GM12878 (cell line): Measurements from ENCODE around the gene RALGPS1. TPM values are rescaled to one million over a fixed set of nuclear protein-coding genes. Genes with fewer than 3 reads are reported as not detected.

Experiments
- ATAC-seq: fragments of 200-7000 bp; cut with Tn5 transposase; 3 replicates; pipeline ENCODE4 v1.9.1; 2020; ENCODE audit warnings: mild to moderate bottlenecking, moderate library complexity
- BruUV-seq: library from RNA; stranded (reverse); fragments of 400-500 nt; replicated peaks from 2 replicates; lab custom pipeline; 2021; lab: Mats Ljungman, UMichigan
- CTCF ChIA-PET: fragments of 300-600 bp; sonication (Branson Sonifier 250); formaldehyde crosslinking; extraction: SDS; loops from one replicate; lab custom pipeline; 2021; ENCODE audit warnings: inconsistent platforms; lab: Yijun Ruan, JAX
- POLR2A ChIA-PET: fragments of 350-600 bp; formaldehyde crosslinking; extraction: SDS; loops from one replicate; lab custom pipeline; 2021; ENCODE audit warnings: inconsistent platforms; lab: Charles Lee
- RAD21 ChIA-PET: fragments of 300-600 bp; sonication (Branson Sonifier 250); formaldehyde crosslinking; loops from one replicate; lab custom pipeline; 2023; ENCODE audit warnings: antibody characterized with exemption; ENCODE audit not compliant: unreplicated experiment; lab: Charles Lee
- SMC1A ChIA-PET: fragments of 300-600 bp; sonication (Branson Sonifier 250); formaldehyde crosslinking; loops from one replicate; lab custom pipeline; 2023; ENCODE audit not compliant: unreplicated experiment, uncharacterized antibody; lab: Charles Lee
- DNase-seq: peaks from one replicate; pipeline ENCODE4 v3.0.0-alpha.2; 2011; ENCODE audit warnings: low read depth, low spot score
- FAIRE-seq: peaks from 3 replicates; lab custom pipeline; 2011; peaks lifted over from hg19 to GRCh38; lab: Jason Lieb, UNC
- H2AFZ ChIP-seq: 2 replicates; pipeline ENCODE4 v1.6.0; 2011; ENCODE audit warnings: low read depth, low read length, control low read depth; ENCODE audit not compliant: control insufficient read depth
- H3K27ac ChIP-seq: 2 replicates; pipeline ENCODE4 v1.5.1; 2011; ENCODE audit warnings: control low read depth; ENCODE audit not compliant: control insufficient read depth, insufficient read depth
- H3K27me3 ChIP-seq, 2 experiments: replicated peaks in 1 of 2; 2 replicates each; pipeline versions ENCODE4 v1.6.0 to v1.6.1; 2011; ENCODE audit warnings: low read length in 1 of 2; ENCODE audit not compliant: control insufficient read depth in 2 of 2, insufficient read depth in 2 of 2
- H3K36me3 ChIP-seq, 2 experiments: 2 replicates each; pipeline ENCODE4 v1.5.1; 2011; ENCODE audit warnings: low read length in 1 of 2; ENCODE audit not compliant: control insufficient read depth in 2 of 2, insufficient read depth in 2 of 2
- H3K4me1 ChIP-seq: 2 replicates; pipeline ENCODE4 v1.6.1; 2011; ENCODE audit warnings: mild to moderate bottlenecking, low read length, moderate library complexity, mixed read lengths; ENCODE audit not compliant: control insufficient read depth, insufficient read depth
- H3K4me2 ChIP-seq: 2 replicates; pipeline ENCODE4 v1.6.0; 2011; ENCODE audit warnings: control low read depth; ENCODE audit not compliant: control insufficient read depth, insufficient read depth
- H3K4me3 ChIP-seq: fragments of 200-600 bp; sonication (generic); 2 replicates; pipeline ENCODE4 v1.5.1; 2016
- H3K79me2 ChIP-seq: 2 replicates; pipeline ENCODE4 v1.6.0; 2011; ENCODE audit warnings: low read length; ENCODE audit not compliant: control insufficient read depth, insufficient read depth
- H3K9ac ChIP-seq: 2 replicates; pipeline ENCODE4 v1.8.0; 2011; ENCODE audit warnings: low read length, control low read depth, mixed read lengths; ENCODE audit not compliant: control insufficient read depth, insufficient read depth
- H3K9me3 ChIP-seq: replicated peaks from 3 replicates; pipeline ENCODE4 v1.5.1; 2011; ENCODE audit warnings: mild to moderate bottlenecking, low read length; ENCODE audit not compliant: control insufficient read depth, insufficient read depth
- H4K20me1 ChIP-seq: 2 replicates; pipeline ENCODE4 v1.6.0; 2011; ENCODE audit not compliant: control insufficient read depth, insufficient read depth
- CEBPB ChIP-seq, 2 experiments: fragments of 150-350 bp in 1 of 2; IDR thresholded peaks; 2 replicates each; pipeline ENCODE4 v1.6.1; 2012 to 2014; ENCODE audit warnings: low read depth in 2 of 2, low read length in 2 of 2, borderline replicate concordance in 1 of 2, inconsistent platforms in 1 of 2
- CREB1 ChIP-seq: IDR thresholded peaks from 2 replicates; pipeline ENCODE4 v1.6.1; 2012; ENCODE audit warnings: low read depth, mild to moderate bottlenecking, inconsistent platforms
- JUND ChIP-seq: IDR thresholded peaks from 2 replicates; pipeline ENCODE4 v1.6.1; 2012; ENCODE audit warnings: low read depth, mild to moderate bottlenecking, low read length, improper control_type of control experiment, moderate library complexity
- MXI1 ChIP-seq: fragments of 150-350 bp; IDR thresholded peaks from 2 replicates; pipeline ENCODE4 v1.6.1; 2011; ENCODE audit warnings: low read depth, mild to moderate bottlenecking, inconsistent platforms, low read length, improper control_type of control experiment
- POLR2A ChIP-seq: IDR thresholded peaks from 2 replicates; pipeline ENCODE4 v1.6.1; 2011; ENCODE audit warnings: low read depth, mild to moderate bottlenecking, low read length
- TBL1XR1 ChIP-seq: IDR thresholded peaks from 2 replicates; pipeline ENCODE4 v1.6.1; 2012; ENCODE audit warnings: low read depth, low read length, improper control_type of control experiment
- YBX1 ChIP-seq: fragments of 450-650 bp; IDR thresholded peaks from 2 replicates; pipeline ENCODE4 v1.6.1; 2016; ENCODE audit warnings: antibody characterized with exemption
- WGBS: methylation state at CpG from one replicate; pipeline ENCODE4 v1.1.6; 2016; ENCODE audit warnings: low lambda C conversion rate; ENCODE audit not compliant: insufficient replicate concordance, insufficient coverage; ENCODE audit errors: missing lambda C conversion rate; 5-methylcytosine and 5-hydroxymethylcytosine counted together
- in situ Hi-C: fragments of 300-500 bp; cut with MboI; formaldehyde crosslinking; loops from 9 replicates; pipeline ENCODE4 v1.14.3; 2018; ENCODE audit warnings: mixed read lengths
- intact Hi-C: fragments of 100-400 bp; cut with micrococcal nuclease; formaldehyde crosslinking; loops from one replicate; pipeline ENCODE4 v1.14.2; 2022; ENCODE audit not compliant: unreplicated experiment
- polyA plus RNA-seq, 11 experiments: library from polyadenylated mRNA; depleted of rRNA in 4 of 11; unstranded in 6 of 11; stranded (reverse) in 5 of 11; fragments of >200 nt; fragmentation: Nextera tagmentation in 4 of 11; fragmentation: Illumina TruSeq in 1 of 11; extraction: Ambion mirVana in 4 of 11; extraction: Trizol in 1 of 11; gene quantifications; 1 replicate in 1 of 11; 2 replicates in 10 of 11; pipeline versions ENCODE4 v1.2.1 to v1.2.3, GENCODE V29; 2011 to 2016; ENCODE audit warnings: inconsistent platforms in 2 of 11, missing spikeins in 2 of 11, low read depth in 1 of 11
- total RNA-seq, 4 experiments: library from RNA; depleted of rRNA in 3 of 4; stranded (reverse); fragments of >200 nt in 3 of 4; fragmentation: Illumina TruSeq in 1 of 4; extraction: Trizol in 1 of 4; gene quantifications; 2 replicates each; pipeline versions ENCODE4 v1.2.1 to v1.2.3, GENCODE V29; 2013 to 2021

Gene RALGPS1
- total and polyA plus RNA-seq, 10 of the 15 experiments (the other 5 are each of a cell fraction or from before 2014, with no cell fraction given) = 0.13 to 5.6 (median 2.7) TPM

- H3K27me3 ChIP-seq = no peaks in the 10 kb centered on the region
- WGBS = 88% methylated on average over 1 of the region's 1 CpG
- POLR2A ChIA-PET = interaction anchor here (0.6 to 6.0 kb wide), 3 partner anchors 10 to 630 kb away, joined by 3 to 38 read pairs (median 3); no protein-coding TSS in a partner anchor
- TF ChIP-seq POLR2A = no peak
- no peak for TF ChIP-seq CEBPB (IDR thresholded peaks at IDR 0.05; ENCODE audit: borderline replicate concordance in 1 of 2, low read depth in 2 of 2, low read length in 2 of 2)
- no peak for TF ChIP-seq MXI1
- TF ChIP-seq YBX1 = no peak
- no peak for TF ChIP-seq TBL1XR1
- TF ChIP-seq CREB1 = no peak
- TF ChIP-seq JUND = no peak
- TF ChIP-seq, all 136 proteins: peak for 0
- SMC1A ChIA-PET = interaction anchor here (0.7 to 28.2 kb wide), 9 partner anchors 7 to 252 kb away, joined by 3 to 812 read pairs (median 3); no protein-coding TSS in a partner anchor
- RAD21 ChIA-PET = interaction anchor here (1.1 to 11.3 kb wide), 3 partner anchors 9 to 252 kb away, joined by 3 to 226 read pairs (median 21); no protein-coding TSS in a partner anchor
- FAIRE-seq = no peak
- Histone ChIP-seq H3K79me2 (no peaks in the 10 kb centered on the region), H3K36me3 (no peaks in the 10 kb centered on the region), H3K27ac (no peak overlapping the region), H4K20me1 (no peaks in the 10 kb centered on the region), H3K4me1 (peaks cover under 1% of the 10 kb centered on the region), H2AFZ (no peak overlapping the region), H3K9ac (no peak overlapping the region), H3K4me2 (no peak overlapping the region), H3K9me3 (no peaks in the 10 kb centered on the region), H3K4me3 (no peak overlapping the region)
- in situ Hi-C loops (no loop called here), intact Hi-C loops (no loop called here)
- ATAC-seq = no peak
- CTCF ChIA-PET = interaction anchor here (0.8 to 11.7 kb wide), 3 partner anchors 27 to 253 kb away, joined by 3 to 174 read pairs (median 172); no protein-coding TSS in a partner anchor
- DNase-seq = no peak
- no TSS peak for BruUV-seq
These were observed 278.9 kb downstream of the RALGPS1 start for GRCh38 chr9:127193483-127193882.
